HepG2 (cell line): ENCODE results near the gene TMEM187.

ENCODE experiments used
- EP300 ChIP-seq, 3 experiments: sonication (generic) in 1 of 3; formaldehyde crosslinking in 1 of 3; IDR thresholded peaks; 2 replicates each; pipeline versions ENCODE4 v1.5.1 to v1.6.1; 2011 to 2020; ENCODE audit warnings: low read depth in 2 of 3, low read length in 2 of 3, borderline replicate concordance in 1 of 3, improper control_type of control experiment in 1 of 3, mild to moderate bottlenecking in 1 of 3, missing genetic modification reagents in 1 of 3, moderate library complexity in 1 of 3
- NFATC3 ChIP-seq: sonication (generic); formaldehyde crosslinking; IDR thresholded peaks from 2 replicates; pipeline ENCODE4 v1.5.1; 2020; ENCODE audit warnings: mild to moderate bottlenecking, missing genetic modification reagents
- POLR2AphosphoS2 ChIP-seq: IDR thresholded peaks from 2 replicates; pipeline ENCODE4 v1.6.1; 2011; ENCODE audit warnings: low read depth, low read length, improper control_type of control experiment
- RFX5 ChIP-seq: IDR thresholded peaks from 2 replicates; pipeline ENCODE4 v1.6.1; 2011; ENCODE audit warnings: low read depth, low read length, improper control_type of control experiment
- SRSF1 ChIP-seq: fragments of 200-400 bp; formaldehyde crosslinking; optimal IDR thresholded peaks from 2 replicates; pipeline ENCODE3; 2017; ENCODE audit warnings: mild to moderate bottlenecking, low read depth, low read length, moderate library complexity

DNA sequence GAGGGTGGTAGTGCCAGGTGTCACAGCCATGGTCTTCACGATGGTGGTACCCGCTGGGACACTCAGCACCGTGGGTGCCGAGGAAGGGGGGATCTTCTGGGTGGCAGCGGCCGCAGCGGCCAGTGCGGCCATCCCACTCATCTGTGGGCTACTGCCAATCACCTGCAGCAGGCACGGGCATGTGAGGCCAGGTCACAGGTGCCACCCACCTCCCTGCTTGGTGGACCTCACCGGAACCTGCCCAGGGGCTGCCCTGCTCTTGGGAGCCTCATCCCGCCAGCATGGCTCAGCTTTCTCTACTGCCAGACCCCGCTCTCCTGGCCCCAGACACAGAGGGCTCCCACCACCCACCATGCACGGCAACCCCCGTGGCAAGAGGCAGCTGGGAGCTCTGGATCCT lies 13.9 kb upstream of the TMEM187 start:
- TF ChIP-seq SRSF1 (no peak), EP300 (IDR thresholded peaks at IDR 0.05; ENCODE audit: low read depth in 2 of 2, low read length in 2 of 2) (no peak), EP300 (CRISPR knock-in tag; IDR thresholded peaks at IDR 0.05; ENCODE audit: borderline replicate concordance) (no peak), RFX5 (no peak), POLR2AphosphoS2 (no peak), NFATC3 (CRISPR knock-in tag) (no peak)
